RWPE1 (cell line): ENCODE results near the gene PLCE1.

Source experiments
- CTCF ChIA-PET: fragments of 350-600 bp; sonication (Branson Sonifier 250); formaldehyde crosslinking; extraction: SDS; loops from one replicate; lab custom pipeline; 2021; lab: Yijun Ruan, JAX
- POLR2A ChIA-PET: fragments of 400-600 bp; formaldehyde crosslinking; extraction: SDS; loops from one replicate; lab custom pipeline; 2020; ENCODE audit warnings: antibody characterized with exemption; ENCODE audit not compliant: low non-redundant PET; lab: Yijun Ruan, JAX
- DNase-seq: peaks from one replicate; pipeline ENCODE4 v3.0.0; 2012; ENCODE audit warnings: low spot score
- H3K27ac ChIP-seq: fragments of 450-650 bp; 2 replicates; pipeline ENCODE4 v1.5.1; 2017
- CTCF ChIP-seq: fragments of 450-650 bp; conservative IDR thresholded peaks from 2 replicates; pipeline ENCODE4 v1.5.1; 2017; ENCODE audit warnings: low read depth, mild to moderate bottlenecking

The PLCE1 gene

GRCh38 chr10:93997546-93997945 is 3.8 kb downstream of the PLCE1 start:
- no peak for DNase-seq
- ChIA-PET CTCF (interaction anchor here (0.6 to 1.1 kb wide), 2 partner anchors 9 to 230 kb away, joined by 4 to 7 read pairs; no protein-coding TSS in a partner anchor), POLR2A (no interaction called here)
- H3K27ac ChIP-seq = no peak overlapping the region
- no peak for TF ChIP-seq CTCF

GRCh38 chr10:93999401-93999851 is 5.7 kb downstream of the PLCE1 start:
- H3K27ac ChIP-seq = no peak overlapping the region

GRCh38 chr10:94000638-94001415 is 7.1 kb downstream of the PLCE1 start:
- TF ChIP-seq CTCF = no peak
- DNase-seq = no peak
- CTCF ChIA-PET = no interaction called here
- POLR2A ChIA-PET = no interaction called here
- H3K27ac ChIP-seq = no peak overlapping the region

More at GRCh38 chr10:93999401-93999851, 5.7 kb downstream of the PLCE1 start:
- ChIA-PET CTCF (interaction anchor here (0.6 kb wide), 1 partner anchor 75 kb away, joined by 3 read pairs; no protein-coding TSS in a partner anchor), POLR2A (no interaction called here)
- TF ChIP-seq CTCF = no peak
- DNase-seq = no peak

- ChIA-PET CTCF (no interaction called here), POLR2A (no interaction called here)
- DNase-seq = no peak
- no peak overlapping the region for H3K27ac ChIP-seq
- no peak for TF ChIP-seq CTCF
These were observed 7.7 kb downstream of the PLCE1 start for GRCh38 chr10:94001416-94001810.

GRCh38 chr10:94002156-94002555 is 8.4 kb downstream of the PLCE1 start:
- DNase-seq = peak; percentile 36
- no peak overlapping the region for H3K27ac ChIP-seq
- ChIA-PET POLR2A (no interaction called here), CTCF (no interaction called here)
- TF ChIP-seq CTCF = no peak

GRCh38 chr10:94003488-94003887 is 9.8 kb downstream of the PLCE1 start:
- CTCF ChIA-PET = no interaction called here
- no peak for DNase-seq

More at GRCh38 chr10:94003488-94003887, 9.8 kb downstream of the PLCE1 start:
- no peak overlapping the region for H3K27ac ChIP-seq
- POLR2A ChIA-PET = no interaction called here
- TF ChIP-seq CTCF = no peak
